OCI-LY7 (cell line): ENCODE measurements around the gene PLCE1. TPM values are rescaled to one million over a fixed set of nuclear protein-coding genes. Genes with fewer than 3 reads are reported as not detected.

Source experiments
- BruUV-seq: library from RNA; stranded (reverse); fragments of 400-500 nt; replicated peaks from 2 replicates; lab custom pipeline; 2021; lab: Mats Ljungman, UMichigan
- CTCF ChIA-PET: fragments of 300-600 bp; sonication (Branson Sonifier 250); formaldehyde crosslinking; loops from one replicate; lab custom pipeline; 2022; ENCODE audit warnings: antibody characterized with exemption; ENCODE audit not compliant: unreplicated experiment; lab: Charles Lee
- POLR2A ChIA-PET: fragments of 300-600 bp; sonication (Branson Sonifier 250); formaldehyde crosslinking; loops from one replicate; lab custom pipeline; 2022; ENCODE audit warnings: antibody characterized with exemption; lab: Charles Lee
- DNase-seq: peaks from one replicate; pipeline ENCODE4 v3.0.0-alpha.2; 2015; ENCODE audit warnings: low spot score
- H2AFZ ChIP-seq: fragments of 200-600 bp; sonication (generic), shearing (Covaris generic); 2 replicates; pipeline ENCODE4 v1.6.1; 2014; ENCODE audit warnings: mild to moderate bottlenecking, antibody characterized with exemption, low read length, moderate library complexity
- H3K27ac ChIP-seq: fragments of 200-600 bp; sonication (generic); 2 replicates; pipeline ENCODE4 v1.5.1; 2014; ENCODE audit warnings: mixed run types, low read depth, mild to moderate bottlenecking, moderate library complexity, low read length, inconsistent platforms; ENCODE audit not compliant: poor library complexity, severe bottlenecking
- H3K36me3 ChIP-seq: fragments of 200-600 bp; sonication (generic); 2 replicates; pipeline ENCODE4 v1.6.1; 2014; ENCODE audit warnings: mild to moderate bottlenecking, antibody characterized with exemption, low read length, moderate library complexity, mixed read lengths; ENCODE audit not compliant: insufficient read depth
- H3K4me1 ChIP-seq: fragments of 200-600 bp; sonication (generic); 2 replicates; pipeline ENCODE4 v1.5.1; 2014; ENCODE audit warnings: mild to moderate bottlenecking, low read length; ENCODE audit not compliant: insufficient read depth, poor library complexity, severe bottlenecking
- H3K4me2 ChIP-seq: fragments of 200-600 bp; sonication (generic); 2 replicates; pipeline ENCODE4 v1.6.1; 2014; ENCODE audit warnings: mild to moderate bottlenecking, low read length
- H3K4me3 ChIP-seq: fragments of 200-600 bp; sonication (generic); 2 replicates; pipeline ENCODE4 v1.5.1; 2014; ENCODE audit warnings: mild to moderate bottlenecking, low read depth, low read length; ENCODE audit not compliant: poor library complexity, severe bottlenecking
- H3K79me2 ChIP-seq: fragments of 200-600 bp; sonication (generic); 2 replicates; pipeline ENCODE4 v1.6.1; 2016; ENCODE audit warnings: low read depth, mild to moderate bottlenecking, low read length, moderate library complexity, mixed read lengths; ENCODE audit not compliant: insufficient read depth
- H3K9me2 ChIP-seq: fragments of 200-600 bp; sonication (generic); 2 replicates; pipeline ENCODE4 v1.6.1; 2016; ENCODE audit warnings: mild to moderate bottlenecking, low read length, mixed read lengths; ENCODE audit not compliant: insufficient read depth
- H3K9me3 ChIP-seq: fragments of 200-600 bp; sonication (generic); 2 replicates; pipeline ENCODE4 v1.6.1; 2014; ENCODE audit warnings: mild to moderate bottlenecking, mixed run types, low read length, mixed read lengths
- H4K20me1 ChIP-seq: fragments of 200-600 bp; sonication (generic); 2 replicates; pipeline ENCODE4 v1.6.1; 2014; ENCODE audit warnings: mild to moderate bottlenecking, antibody characterized with exemption, low read length, moderate library complexity, mixed read lengths; ENCODE audit not compliant: insufficient read depth
- EZH2phosphoT487 ChIP-seq: fragments of 200-600 bp; sonication (generic); IDR thresholded peaks from 2 replicates; pipeline ENCODE4 v1.6.1; 2018; ENCODE audit warnings: low read depth, borderline replicate concordance, mild to moderate bottlenecking, mixed run types, antibody characterized with exemption, low read length, moderate library complexity, mixed read lengths
- intact Hi-C: fragments of 100-400 bp; cut with micrococcal nuclease; formaldehyde crosslinking; loops from one replicate; pipeline ENCODE4 v1.10.0; 2022; ENCODE audit not compliant: unreplicated experiment
- total RNA-seq, 2 experiments: library from RNA; depleted of rRNA in 1 of 2; stranded (reverse); fragments of >200 nt in 1 of 2; shearing (Covaris generic) in 1 of 2; gene quantifications; 2 replicates each; pipeline ENCODE4 v1.2.3, GENCODE V29; 2014 to 2022
- TF ChIP-seq, protein P1 (sequence below): fragments of 200-600 bp; sonication (generic); conservative IDR thresholded peaks from 2 replicates; pipeline ENCODE4 v1.5.1; 2014; ENCODE audit warnings: mild to moderate bottlenecking, antibody characterized with exemption, low read length, moderate library complexity, mixed read lengths

Gene PLCE1
- total RNA-seq, 2 experiments from 2014 or later, result 0.06 TPM; not detected in 1

DNA sequence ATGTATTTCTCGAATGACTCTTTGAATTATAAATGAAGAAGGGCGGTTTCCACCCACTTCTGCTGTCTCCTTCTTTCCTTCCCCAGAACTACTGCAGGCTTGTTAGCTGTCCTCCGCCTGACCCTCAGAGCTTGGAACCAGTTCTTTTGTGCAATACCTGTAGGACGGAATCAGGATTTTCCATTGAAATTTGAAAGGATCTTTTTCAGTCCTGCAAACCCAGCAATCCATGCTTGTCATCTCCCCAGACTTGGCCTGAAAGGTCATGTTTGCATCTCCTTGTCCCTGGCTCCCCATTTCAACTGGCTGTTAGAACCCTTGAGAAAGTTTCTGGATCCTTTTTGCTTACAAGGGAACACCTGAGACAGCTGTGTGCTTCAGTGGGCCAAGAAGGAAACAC lies 47.5 kb downstream of the PLCE1 start:
- Histone ChIP-seq H3K9me3 (no peaks in the 10 kb centered on the region), H4K20me1 (no peaks in the 10 kb centered on the region), H3K4me2 (no peak overlapping the region), H3K4me1 (no peaks in the 10 kb centered on the region), H3K27ac (no peak overlapping the region), H2AFZ (no peak overlapping the region), H3K9me2 (no peaks in the 10 kb centered on the region), H3K36me3 (no peaks in the 10 kb centered on the region), H3K4me3 (no peak overlapping the region), H3K79me2 (no peaks in the 10 kb centered on the region)
- TF ChIP-seq, protein P1, sequence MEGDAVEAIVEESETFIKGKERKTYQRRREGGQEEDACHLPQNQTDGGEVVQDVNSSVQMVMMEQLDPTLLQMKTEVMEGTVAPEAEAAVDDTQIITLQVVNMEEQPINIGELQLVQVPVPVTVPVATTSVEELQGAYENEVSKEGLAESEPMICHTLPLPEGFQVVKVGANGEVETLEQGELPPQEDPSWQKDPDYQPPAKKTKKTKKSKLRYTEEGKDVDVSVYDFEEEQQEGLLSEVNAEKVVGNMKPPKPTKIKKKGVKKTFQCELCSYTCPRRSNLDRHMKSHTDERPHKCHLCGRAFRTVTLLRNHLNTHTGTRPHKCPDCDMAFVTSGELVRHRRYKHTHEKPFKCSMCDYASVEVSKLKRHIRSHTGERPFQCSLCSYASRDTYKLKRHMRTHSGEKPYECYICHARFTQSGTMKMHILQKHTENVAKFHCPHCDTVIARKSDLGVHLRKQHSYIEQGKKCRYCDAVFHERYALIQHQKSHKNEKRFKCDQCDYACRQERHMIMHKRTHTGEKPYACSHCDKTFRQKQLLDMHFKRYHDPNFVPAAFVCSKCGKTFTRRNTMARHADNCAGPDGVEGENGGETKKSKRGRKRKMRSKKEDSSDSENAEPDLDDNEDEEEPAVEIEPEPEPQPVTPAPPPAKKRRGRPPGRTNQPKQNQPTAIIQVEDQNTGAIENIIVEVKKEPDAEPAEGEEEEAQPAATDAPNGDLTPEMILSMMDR, result no peak
- intact Hi-C loops, result no loop called here
- CTCF ChIA-PET, result no interaction called here
- no TSS peak for BruUV-seq
- POLR2A ChIA-PET, result no interaction called here
- no peak for DNase-seq

DNA sequence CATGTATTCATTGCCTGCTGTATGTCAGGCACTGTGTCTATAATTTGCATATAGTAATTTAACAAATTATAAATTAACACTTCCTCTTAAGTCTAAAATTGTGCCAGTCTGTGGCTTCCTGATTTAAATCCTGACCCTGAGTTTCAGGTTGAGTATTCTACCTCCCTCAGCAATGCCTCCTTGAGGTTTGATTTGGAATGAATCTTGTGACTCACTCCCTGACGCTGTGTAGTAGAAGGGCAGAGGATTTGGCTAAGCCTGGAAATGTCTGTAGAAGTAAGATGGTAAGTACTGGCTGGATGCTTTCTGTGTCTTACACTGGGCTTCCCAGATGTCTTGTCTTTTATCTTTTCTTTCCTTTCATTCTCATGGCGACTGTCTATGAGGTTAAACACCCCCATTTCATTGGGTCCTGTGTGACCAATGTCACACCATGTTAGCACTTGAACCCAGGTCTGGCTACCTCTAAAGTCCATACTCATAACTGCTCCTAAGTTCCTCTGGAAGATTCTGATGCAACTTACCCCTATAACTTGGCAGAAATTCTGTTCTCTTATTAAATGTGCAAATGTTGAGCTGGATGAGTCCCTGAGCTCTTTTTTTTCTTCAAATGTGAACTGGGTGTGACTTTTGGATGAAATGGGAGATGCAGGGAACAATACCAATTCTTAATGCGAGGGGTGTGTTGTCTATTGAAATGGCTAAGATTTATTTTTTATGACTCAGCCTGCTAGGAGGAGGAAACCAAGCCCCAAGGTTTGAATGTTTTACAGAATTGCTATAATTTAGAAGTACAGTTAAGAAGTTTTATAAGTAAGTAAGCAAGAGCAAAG lies 48.5 kb downstream of the PLCE1 start:
- TF ChIP-seq, protein P1, result no peak
- no peak for TF ChIP-seq EZH2phosphoT487

DNA sequence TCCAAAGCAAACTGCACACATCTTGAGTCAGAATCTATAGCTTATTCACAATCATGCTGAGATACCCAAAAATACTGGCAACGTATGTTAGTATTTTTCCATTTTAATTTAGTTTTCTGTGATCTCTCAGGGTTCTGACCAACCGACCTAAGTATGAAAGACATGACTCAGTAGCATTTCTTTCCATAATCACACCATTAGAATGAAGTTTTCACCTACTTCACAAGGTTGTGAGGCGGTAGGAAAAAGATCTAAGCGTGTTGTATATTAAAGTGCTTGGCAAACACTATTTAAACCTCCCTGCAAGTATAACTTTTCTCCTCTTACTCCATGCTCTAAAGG lies 49.1 kb downstream of the PLCE1 start:
- TF ChIP-seq EZH2phosphoT487, result no peak
- TF ChIP-seq, protein P1, result no peak
- Histone ChIP-seq H3K27ac (no peak overlapping the region), H3K4me1 (no peaks in the 10 kb centered on the region), H3K9me3 (no peaks in the 10 kb centered on the region), H3K4me2 (no peak overlapping the region), H3K36me3 (no peaks in the 10 kb centered on the region), H2AFZ (no peak overlapping the region), H3K79me2 (no peaks in the 10 kb centered on the region), H4K20me1 (no peaks in the 10 kb centered on the region), H3K4me3 (no peak overlapping the region), H3K9me2 (no peaks in the 10 kb centered on the region)
- ChIA-PET CTCF (no interaction called here), POLR2A (no interaction called here)
- no peak for DNase-seq
- intact Hi-C loops, result no loop called here
- no TSS peak for BruUV-seq

More for the DNA sequence above, 48.5 kb downstream of the PLCE1 start:
- Histone ChIP-seq H2AFZ (no peak overlapping the region), H3K4me2 (no peak overlapping the region), H3K27ac (no peak overlapping the region), H3K9me2 (no peaks in the 10 kb centered on the region), H4K20me1 (no peaks in the 10 kb centered on the region), H3K36me3 (no peaks in the 10 kb centered on the region), H3K4me1 (no peaks in the 10 kb centered on the region), H3K4me3 (no peak overlapping the region), H3K9me3 (no peaks in the 10 kb centered on the region), H3K79me2 (no peaks in the 10 kb centered on the region)
- no TSS peak for BruUV-seq
- CTCF ChIA-PET, result no interaction called here
- intact Hi-C loops, result no loop called here
- no peak for DNase-seq
- POLR2A ChIA-PET, result no interaction called here
